GM21723 (cell line): ENCODE data around the gene SRRD.

Source experiments
- ATAC-seq: cut with Tn5 transposase; IDR thresholded peaks from one replicate; pipeline ENCODE4 v1.9.1; 2021; ENCODE audit warnings: mild to moderate bottlenecking, moderate library complexity; ENCODE audit not compliant: unreplicated experiment

SRRD gene

DNA sequence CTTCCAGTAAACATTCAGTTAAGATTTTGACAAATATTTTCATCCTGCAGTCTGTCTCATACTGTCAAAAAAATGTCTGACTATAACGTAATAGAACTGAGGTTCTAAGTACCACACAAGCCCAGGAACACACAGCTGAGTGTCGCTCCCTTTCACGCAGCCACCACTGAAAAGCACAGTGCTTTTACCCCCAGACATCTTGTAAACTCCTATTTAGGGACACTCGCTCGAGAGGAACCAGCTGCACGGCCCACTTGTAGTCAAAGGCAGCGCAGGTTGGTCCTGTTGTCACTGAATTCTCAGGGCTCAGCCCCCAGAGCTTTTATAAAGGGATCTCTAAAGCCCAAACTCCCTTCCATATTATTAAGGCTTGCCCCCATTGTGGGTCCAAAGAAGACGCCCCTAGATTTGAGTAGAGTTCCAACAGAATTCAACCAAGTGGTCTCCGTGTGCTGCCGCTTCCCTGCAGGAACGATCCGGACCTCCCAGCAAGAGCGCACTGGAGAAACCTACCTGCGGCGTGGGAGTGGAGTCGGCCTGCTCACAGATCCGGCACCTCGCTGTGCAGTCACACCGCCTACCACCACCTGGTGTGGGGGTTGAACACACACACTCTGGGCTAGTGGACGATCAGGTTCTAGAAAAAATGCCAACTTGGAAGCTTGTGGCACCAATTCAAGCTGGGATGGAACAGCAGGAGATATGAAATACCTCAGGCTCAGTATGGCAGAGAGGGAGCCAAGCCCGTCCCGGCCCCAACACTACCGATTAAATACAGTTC lies 31.3 kb upstream of the SRRD start:
- ATAC-seq: no peak

DNA sequence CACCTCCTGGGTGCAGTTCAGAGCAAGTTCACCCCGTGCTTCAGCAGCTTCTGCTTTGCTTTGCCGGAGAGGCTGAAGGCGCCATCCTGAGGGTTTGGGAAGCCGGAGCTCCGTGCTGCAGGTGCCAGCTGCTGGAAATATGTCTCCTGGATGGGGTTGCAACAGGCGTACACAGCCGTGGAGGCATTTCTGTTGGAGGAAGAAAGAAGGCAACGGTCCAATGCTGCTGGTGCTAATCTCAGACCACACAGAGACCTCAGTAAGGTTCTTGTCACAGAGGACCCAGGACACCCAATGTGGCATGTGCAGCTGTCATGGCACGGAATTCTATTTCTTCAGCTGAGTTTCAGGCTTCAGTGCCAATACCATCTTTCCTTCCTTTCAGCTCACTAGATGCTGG lies 30.5 kb upstream of the SRRD start:
- ATAC-seq: no peak

DNA sequence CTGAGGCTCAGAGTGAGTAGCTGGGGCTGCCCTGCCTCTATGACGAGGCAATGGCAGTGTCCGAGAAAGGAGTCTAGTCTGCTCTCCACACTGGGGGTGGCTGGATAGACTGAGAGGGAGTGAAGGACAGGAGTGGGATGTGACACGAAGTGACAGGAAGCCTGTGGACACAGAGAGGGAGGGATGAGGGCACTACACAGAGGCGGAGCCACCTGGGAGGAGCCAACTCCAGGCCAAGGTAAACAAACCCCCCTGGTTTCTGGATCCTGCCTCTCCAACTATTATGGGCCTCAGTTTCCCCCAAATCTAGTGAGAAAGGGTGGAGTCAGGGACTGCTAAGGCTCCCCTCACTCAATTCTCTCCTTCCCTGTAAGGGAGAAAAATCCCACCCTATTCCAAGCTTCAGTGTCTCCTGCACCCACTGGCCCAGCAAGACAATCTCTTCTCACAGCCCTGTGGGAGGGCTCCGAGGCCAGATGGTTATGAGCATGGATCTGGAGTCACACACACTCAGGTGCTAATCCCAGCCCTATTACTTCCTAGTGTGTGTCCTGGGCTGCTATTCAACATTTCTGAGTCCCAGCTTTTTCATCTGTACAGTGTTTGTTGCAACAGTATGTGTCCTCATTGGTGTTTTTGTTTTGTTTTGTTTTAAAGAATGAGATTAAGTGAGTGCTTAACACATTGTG lies 29.7 kb upstream of the SRRD start:
- ATAC-seq: no peak

DNA sequence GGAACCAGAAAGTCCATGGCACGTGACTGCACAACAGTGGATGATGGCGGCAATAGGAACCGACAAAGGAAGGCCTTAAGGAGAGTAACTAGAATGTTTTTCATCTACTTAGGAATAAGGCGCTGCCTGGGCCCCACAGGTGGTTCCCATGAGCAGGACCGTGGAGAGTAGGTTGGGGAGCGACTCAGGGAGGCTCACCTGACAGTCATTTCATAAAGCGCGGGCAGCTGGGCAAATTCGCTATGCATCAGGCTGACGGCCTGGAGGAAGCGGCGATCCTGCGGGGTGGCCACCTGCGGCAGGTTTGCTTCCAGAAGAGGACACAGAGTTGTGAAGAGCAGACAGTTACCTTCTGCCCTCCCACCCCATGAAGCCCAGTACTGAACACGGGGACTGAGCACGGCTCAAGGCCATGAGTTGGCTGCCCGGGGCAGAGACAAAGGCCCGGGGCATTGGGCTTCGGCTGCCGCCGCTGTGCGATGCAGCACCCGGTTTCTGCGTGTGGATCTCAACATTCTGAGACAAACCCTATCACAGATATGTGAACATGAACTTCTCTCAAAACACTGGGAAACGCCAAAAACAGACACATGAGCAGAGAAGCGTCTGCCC lies 25.9 kb upstream of the SRRD start:
- no peak for ATAC-seq

DNA sequence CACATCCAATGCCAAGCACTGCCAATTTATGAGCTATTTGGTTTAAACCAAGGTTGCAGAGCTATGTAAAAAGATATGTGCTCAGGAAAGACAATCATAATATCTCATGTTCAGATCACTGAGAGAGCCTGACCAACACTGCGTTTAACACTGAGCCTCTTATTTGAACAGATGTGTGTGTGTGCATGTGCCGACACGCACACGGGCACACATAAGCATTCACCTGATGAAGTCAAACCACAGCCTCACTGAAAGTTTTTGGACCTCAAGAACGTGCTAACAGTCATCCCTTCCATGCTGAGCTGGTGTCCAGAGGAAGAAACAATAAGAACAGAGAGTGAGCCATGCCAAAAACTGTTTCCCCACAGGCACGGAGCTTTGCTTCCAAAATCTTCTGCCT lies 23.5 kb upstream of the SRRD start:
- ATAC-seq: no peak

DNA sequence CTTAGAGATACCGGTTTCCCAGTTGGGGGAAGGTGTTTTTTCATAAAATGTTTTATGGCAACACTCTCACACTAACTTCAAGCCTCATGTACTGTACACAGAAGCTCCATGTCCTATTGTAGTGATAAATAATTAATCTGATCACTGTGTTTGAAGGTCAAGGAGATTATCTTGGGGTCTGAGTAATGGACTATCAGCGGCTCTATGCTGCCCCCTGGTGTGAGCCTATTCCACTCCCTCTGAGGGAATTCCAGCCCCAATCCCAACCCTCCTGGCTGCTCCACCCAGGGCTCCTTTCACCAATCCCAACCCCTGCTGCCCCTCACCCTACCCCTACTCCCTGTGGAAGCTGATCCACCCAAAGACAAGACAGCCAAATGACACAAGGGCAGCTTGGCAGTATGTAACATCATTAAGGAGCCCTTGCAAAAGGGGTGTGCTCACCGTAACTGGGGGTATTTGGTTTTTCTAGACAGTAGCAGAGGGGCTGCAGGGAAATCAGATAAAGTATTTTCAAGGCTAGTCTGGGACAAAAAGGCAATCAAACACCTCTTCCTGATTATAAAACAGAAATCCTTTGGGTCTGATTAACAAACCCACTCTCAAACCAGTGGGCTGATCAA lies 22.4 kb upstream of the SRRD start:
- ATAC-seq: no peak

DNA sequence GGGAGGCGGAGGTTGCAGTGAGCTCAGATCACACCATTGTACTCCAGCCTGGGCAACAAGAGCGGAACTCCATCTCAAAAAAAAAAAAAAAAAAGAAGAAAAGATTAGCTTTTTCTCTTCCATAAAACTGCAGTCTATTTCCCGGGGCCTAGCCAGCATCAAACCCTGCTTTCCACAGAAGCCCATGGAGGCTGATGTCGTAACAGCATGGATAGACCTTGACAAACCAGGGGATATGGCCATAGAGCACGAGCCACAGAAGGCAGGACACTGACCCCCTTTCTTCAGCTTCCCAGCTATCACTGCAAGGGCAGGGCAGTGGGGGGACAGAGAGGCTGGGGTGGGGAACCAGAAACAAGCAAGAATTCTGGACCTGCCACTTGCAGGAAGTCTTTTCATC lies 21.6 kb upstream of the SRRD start:
- ATAC-seq: no peak

DNA sequence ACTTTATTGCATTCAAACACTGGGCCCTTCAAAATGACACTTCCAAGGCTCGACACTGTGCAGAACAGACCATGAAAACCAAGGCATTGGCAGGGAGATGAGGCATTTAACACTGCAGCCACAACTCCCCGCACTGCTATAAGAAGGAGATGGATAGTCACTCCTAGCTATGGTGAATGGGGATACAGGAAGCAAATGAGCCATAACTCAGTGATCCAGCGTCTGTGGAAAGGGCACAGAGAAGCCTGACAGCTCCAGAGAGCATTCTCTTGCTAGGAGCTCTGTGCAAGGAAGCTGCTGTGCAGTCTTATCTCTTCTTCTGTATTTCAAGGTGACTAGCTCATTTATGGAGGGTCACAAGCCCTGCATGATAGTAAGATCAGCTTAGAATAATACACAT lies 21.0 kb upstream of the SRRD start:
- ATAC-seq: no peak

DNA sequence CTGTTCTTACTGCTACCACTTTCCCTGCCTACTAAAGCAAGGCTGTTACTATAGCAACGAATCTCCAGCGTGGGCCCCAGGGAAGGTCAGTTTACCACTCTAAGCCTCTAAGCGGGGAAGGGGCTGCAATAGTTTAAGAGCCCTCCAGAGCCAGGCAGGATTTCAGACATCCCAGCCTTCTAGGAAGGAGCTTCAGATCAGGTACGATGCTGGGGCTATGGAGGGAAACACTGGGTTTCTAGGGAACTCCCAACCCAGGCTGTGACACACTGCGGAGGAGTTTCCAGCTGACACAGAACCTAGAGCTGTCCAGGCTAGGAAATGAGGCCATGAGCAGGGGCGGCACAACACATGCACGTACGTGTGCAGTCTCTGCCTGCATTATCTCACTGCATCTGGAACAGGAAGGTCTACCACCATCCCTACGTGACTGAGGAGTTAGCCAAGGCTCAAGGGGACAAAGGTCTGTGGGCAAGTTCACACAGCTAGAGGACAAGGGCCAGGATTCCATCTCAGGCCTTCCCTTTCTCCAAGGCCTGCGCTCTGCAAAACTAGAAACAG lies 20.5 kb upstream of the SRRD start:
- no peak for ATAC-seq

DNA sequence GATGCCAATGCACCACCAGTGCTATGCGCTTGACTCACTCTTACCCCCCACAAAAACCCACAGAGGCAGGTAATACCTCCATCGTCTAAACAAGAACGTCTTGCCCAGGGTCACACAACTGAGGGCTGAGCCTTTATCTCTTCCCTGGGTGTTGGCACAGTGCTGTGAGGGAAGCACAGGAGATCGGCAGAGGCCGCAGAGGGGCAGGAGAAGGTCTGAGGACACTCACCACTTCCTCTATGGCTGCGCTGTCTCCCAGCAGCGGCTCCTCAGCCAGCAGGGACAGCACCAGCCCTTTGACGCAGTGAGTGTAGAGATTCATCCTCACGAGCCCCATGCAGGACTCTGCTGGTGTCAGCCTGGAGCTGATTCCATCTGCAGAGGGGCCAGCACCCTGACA lies 20.0 kb upstream of the SRRD start:
- ATAC-seq: no peak

DNA sequence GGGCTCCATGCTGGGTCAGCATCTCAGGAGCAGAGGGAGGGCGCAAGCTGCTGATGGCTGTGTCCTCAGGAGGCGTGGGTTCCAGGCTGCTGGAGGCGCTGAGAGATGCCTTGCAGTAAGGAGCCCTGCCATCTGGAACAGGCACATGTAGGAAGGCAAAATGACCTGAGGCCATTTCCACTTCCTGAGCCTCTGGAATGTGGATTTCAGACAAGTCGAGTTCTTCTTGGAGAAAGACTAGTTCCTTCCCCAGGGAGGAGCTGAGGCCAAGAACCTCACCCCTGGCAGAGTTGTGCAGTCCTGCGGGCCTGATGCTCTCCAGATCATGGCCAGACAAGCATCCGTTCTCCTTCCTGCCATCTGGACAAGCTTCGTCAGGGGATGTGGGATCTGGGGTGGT lies 19.4 kb upstream of the SRRD start:
- no peak for ATAC-seq

DNA sequence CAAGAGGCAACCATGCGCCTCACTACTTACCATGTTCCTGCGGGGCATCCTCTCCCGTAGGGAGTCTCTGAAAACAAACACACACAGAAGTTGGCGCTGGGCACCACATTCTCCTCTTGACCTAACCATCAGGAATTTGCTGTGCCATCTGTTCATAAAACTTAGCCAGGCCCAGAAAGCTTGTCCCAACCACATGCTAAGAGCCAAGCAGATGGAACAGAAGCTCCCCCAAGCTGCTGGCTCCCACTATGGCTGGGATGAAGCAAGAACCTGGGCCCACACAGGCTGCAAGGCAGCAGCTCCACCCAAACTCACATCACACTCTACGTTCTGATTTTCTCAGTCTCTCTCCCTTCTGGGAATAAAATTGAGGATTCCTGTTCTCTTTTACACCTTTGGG lies 17.5 kb upstream of the SRRD start:
- ATAC-seq: no peak

DNA sequence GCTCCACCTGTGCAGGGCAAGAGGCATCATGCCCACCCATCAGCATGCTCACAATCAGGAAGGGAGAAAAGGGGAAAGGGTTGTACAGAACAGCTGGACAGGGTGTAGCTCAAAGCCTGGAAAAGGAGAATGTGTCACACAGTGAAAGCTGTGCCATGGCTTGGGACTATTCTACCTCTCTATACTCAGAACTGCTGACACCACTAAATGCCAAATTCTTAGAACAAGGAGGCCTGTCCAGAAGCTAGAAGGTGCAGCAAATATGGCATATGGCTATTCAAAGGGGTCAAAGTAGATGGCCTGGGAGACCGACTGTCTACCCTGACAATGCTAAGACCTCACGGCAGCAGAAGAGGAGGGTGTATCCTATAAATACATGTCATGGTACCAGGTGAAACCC lies 12.9 kb upstream of the SRRD start:
- ATAC-seq: no peak

DNA sequence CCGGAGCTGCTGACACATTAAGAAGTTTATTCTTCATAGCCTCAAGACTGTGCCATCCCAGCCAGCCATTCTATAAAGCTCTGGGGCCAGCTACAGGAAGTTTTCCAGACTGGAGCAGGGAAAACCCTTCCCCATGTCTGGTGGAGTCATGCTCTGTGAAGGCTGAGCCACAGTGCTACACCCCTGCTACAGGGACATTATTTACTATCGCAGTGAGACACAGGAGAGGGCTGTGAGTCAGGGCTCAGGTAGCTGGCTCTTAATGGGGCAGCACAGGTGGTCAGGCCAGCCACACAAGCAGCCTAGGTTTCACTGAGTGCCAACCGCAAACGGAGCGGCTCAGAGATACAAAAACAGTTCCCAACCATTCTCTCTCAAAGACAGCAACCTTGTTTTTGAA lies 12.2 kb upstream of the SRRD start:
- ATAC-seq: no peak

DNA sequence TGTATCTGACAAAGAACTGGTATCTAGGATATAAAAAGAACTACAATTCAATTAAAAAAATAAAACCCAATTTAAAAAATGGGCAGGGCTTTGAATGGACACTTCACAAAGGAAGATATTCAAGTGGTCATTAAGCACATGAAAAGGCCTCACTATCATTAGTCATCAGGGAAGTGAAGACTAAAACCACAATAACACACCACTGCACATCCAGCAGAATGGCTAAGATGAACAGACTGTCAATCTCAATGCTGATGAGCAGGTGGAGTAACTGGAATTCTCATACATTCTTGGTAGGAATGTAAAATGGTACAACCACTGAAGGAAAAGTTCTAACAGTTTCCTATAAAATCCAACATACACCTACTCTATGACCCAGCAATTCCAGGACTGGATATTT lies 9.0 kb upstream of the SRRD start:
- ATAC-seq: no peak

DNA sequence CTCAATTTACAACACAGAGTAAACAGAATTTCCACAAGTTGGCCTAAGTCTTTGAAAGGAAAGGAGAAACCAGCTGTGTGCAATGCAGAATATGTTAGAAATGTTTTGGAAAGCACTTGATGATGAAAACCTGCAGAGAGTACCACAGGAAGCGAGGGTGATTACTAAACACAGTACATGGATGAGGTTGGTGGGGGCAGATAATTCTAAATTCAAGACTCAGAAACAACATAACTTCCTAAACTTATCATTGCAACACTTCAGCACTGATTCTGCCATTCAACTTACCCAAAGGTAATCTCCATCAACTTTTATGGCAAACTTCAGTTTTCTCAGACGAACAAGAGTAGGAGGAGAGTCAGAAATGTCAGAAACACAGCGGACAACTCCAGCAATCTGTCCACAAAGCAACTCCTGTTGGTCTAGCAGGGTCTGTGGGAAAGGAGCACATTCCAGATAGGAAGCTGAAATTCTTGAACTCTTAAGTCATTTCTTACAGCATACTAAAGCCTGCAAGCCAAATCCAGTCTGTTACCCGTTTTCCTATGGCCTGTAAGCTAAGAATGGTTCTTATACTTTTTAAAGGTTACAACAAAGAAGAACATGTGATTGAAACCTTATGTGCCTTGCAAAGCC lies 6.9 kb upstream of the SRRD start:
- no peak for ATAC-seq

DNA sequence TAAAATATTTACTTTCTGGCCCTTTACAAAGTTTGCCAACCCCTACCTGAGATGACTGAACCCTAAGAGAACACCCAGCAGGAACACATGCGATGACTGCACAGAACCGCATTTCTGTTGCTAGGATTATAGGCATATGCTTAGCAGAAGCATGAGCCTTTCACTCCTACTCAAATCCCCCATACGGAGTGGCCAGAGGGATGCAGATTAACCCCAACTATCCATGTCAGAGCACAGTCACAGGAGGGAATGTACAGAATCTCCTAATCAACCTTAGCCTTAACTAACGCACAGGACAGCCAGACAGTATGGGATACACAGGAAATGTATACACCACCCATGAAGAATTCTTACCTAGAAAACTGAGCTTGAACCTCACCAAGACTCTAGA lies 6.3 kb upstream of the SRRD start:
- no peak for ATAC-seq

DNA sequence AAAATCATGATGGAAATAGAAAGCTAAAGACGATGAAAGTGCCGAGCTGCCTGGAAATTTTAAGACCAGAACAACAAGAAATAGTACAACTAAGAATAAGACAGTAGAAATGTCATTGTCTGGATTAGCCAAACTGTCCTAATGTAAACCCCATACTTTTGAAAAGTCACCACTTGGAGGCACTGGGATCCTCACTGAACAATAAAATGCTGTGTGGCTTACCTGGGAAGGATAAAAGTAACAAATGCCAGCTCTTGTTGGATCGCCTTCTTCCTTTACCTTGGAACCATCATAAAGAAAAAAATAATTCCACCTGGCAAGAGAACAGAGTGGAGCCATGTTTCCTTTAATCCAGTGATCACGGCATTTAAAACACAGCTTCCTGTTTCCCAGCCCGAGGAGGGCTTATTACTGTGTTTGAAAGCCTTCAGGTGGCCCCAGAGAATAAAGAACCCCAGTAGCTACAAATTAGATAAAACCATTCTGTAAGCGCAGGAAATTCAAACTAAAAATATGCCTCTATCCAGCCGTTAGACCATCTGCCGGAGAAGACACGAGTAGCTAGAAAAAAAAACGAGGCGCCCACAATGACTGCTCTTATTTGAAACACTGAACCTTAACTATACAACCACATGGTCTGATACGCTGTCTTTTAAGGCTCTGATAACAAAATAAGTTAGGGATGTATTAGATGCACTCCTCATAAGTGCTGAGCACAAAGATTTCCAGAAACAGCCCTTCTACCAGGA lies 4.5 kb upstream of the SRRD start:
- no peak for ATAC-seq

DNA sequence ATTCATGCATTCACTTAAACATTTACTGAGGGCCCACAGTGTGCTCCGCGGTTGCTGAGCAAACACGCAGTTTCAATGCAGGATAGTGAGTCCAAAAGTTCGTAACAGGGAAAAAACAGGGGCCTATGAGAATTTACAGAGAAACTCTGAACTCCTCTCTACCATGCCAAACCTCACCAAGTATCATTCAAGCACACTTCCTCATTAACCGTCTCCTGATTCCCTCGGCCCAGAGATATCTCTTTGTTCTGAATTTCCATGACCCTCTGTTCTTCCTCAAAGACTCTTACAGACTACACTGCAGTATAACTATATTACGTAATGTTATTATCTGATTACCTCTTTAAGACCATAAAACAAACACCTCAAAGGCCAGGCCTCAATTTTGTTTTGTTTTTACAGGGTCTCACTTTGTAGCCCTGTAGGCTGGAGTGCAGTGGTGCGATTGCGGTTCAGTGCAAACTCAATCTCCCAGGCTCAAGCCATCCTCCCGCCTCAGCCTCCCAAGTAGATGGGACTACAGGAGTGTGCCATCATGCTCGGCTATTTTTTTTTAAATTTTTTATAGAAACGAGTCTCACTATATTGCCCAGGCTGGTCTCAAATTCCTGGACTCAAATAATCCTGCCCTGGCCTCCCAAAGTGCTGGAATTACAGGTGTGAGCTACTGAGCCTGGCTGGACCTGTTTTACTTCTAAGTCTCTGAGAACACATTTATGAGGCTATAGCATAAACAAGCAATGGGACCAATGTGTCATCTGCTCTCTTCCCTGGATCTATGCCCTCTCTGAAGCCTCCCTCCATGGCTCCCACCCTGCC lies 3.7 kb upstream of the SRRD start:
- ATAC-seq: no peak

DNA sequence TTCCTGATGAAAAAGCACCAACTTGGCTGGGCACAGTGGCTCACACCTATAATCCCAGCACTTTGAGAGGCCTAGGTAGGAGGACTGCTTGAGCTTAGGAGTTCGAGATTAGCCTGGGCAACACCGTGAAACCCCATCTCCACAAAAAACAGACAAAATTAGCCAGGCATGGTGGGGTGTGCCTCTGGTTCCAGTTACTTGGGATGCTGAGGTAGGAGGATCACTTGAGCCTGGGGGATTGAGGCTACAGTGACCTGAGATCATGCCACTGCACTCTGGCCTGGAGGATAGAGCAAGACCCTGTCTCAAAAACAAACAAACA lies 3.1 kb upstream of the SRRD start:
- ATAC-seq: no peak
